Liver (tissue), 9 donors: ENCODE data around the gene LVRN. TPM values are rescaled to one million over a fixed set of nuclear protein-coding genes. Genes with fewer than 3 reads are reported as not detected.

Experiments
- DNase-seq: peaks from one replicate; pipeline ENCODE4 v3.0.0-alpha.2; 2017; ENCODE audit warnings: low spot score
- H3K27ac ChIP-seq, 2 donors: one replicate each; pipeline ENCODE4 v1.7.0; 2013; ENCODE audit warnings: inconsistent platforms in 2 of 2, low read length in 2 of 2, control low read depth in 1 of 2, low read depth in 1 of 2, mild to moderate bottlenecking in 1 of 2
- H3K27me3 ChIP-seq, 4 donors: one replicate each; pipeline versions ENCODE4 v1.6.1 to v1.7.0; 2013; ENCODE audit warnings: low read length in 3 of 4, inconsistent platforms in 1 of 4, mild to moderate bottlenecking in 1 of 4, moderate library complexity in 1 of 4; ENCODE audit not compliant: control insufficient read depth in 4 of 4, insufficient read depth in 4 of 4
- H3K36me3 ChIP-seq, 4 donors: one replicate each; pipeline versions ENCODE4 v1.6.1 to v1.7.0; 2013; ENCODE audit warnings: low read length in 3 of 4, mild to moderate bottlenecking in 3 of 4, low read depth in 1 of 4, moderate library complexity in 1 of 4; ENCODE audit not compliant: control insufficient read depth in 4 of 4, insufficient read depth in 3 of 4
- H3K4me1 ChIP-seq, 4 donors: one replicate each; pipeline versions ENCODE4 v1.6.1 to v1.7.0; 2013; ENCODE audit warnings: low read length in 3 of 4, mild to moderate bottlenecking in 3 of 4, moderate library complexity in 1 of 4; ENCODE audit not compliant: control insufficient read depth in 4 of 4, insufficient read depth in 4 of 4
- H3K4me3 ChIP-seq, 3 donors: one replicate each; pipeline versions ENCODE4 v1.6.1 to v1.7.0; 2013; ENCODE audit warnings: low read length in 3 of 3, control low read depth in 1 of 3, low read depth in 1 of 3, mild to moderate bottlenecking in 1 of 3
- H3K9ac ChIP-seq, 2 donors: one replicate each; pipeline ENCODE4 v1.7.0; 2013; ENCODE audit warnings: low read length in 2 of 2, mild to moderate bottlenecking in 2 of 2, moderate library complexity in 2 of 2, control low read depth in 1 of 2, low read depth in 1 of 2
- H3K9me3 ChIP-seq, 4 donors: one replicate each; pipeline versions ENCODE4 v1.6.1 to v1.7.0; 2013; ENCODE audit warnings: low read length in 3 of 4; ENCODE audit not compliant: control insufficient read depth in 4 of 4
- FOXA1 ChIP-seq: IDR thresholded peaks from 2 replicates; pipeline ENCODE4 v1.6.1; 2016; ENCODE audit warnings: antibody characterized with exemption
- FOXA2 ChIP-seq: IDR thresholded peaks from 2 replicates; pipeline ENCODE4 v1.6.1; 2016; ENCODE audit warnings: antibody characterized with exemption
- GABPA ChIP-seq, 2 donors: IDR thresholded peaks in 1 of 2; conservative IDR thresholded peaks in 1 of 2; 2 replicates each; pipeline ENCODE4 v1.6.1; 2016; ENCODE audit warnings: antibody characterized with exemption in 2 of 2, mild to moderate bottlenecking in 1 of 2, moderate library complexity in 1 of 2
- HNF4A ChIP-seq, 2 donors: conservative IDR thresholded peaks; 2 replicates each; pipeline ENCODE4 v1.6.1; 2016; ENCODE audit warnings: antibody characterized with exemption in 2 of 2, mild to moderate bottlenecking in 2 of 2
- JUND ChIP-seq, 2 donors: IDR thresholded peaks; 2 replicates each; pipeline ENCODE4 v1.6.1; 2016; ENCODE audit warnings: antibody characterized with exemption in 2 of 2
- MAX ChIP-seq: IDR thresholded peaks from 2 replicates; pipeline ENCODE4 v1.6.1; 2016; ENCODE audit warnings: antibody characterized with exemption
- NR2F2 ChIP-seq: IDR thresholded peaks from 2 replicates; pipeline ENCODE4 v1.6.1; 2016; ENCODE audit warnings: antibody characterized with exemption
- RAD21 ChIP-seq, 2 donors: IDR thresholded peaks; 2 replicates each; pipeline ENCODE4 v1.6.1; 2016; ENCODE audit warnings: antibody characterized with exemption in 2 of 2, mild to moderate bottlenecking in 2 of 2
- REST ChIP-seq: IDR thresholded peaks from 2 replicates; pipeline ENCODE4 v1.6.1; 2016; ENCODE audit warnings: antibody characterized with exemption, mild to moderate bottlenecking
- RXRA ChIP-seq, 2 donors: IDR thresholded peaks; 2 replicates each; pipeline ENCODE4 v1.6.1; 2017 to 2018; ENCODE audit warnings: antibody characterized with exemption in 2 of 2, mild to moderate bottlenecking in 1 of 2
- SP1 ChIP-seq: IDR thresholded peaks from 2 replicates; pipeline ENCODE4 v1.6.1; 2018; ENCODE audit warnings: antibody characterized with exemption, mild to moderate bottlenecking
- TAF1 ChIP-seq: conservative IDR thresholded peaks from 2 replicates; pipeline ENCODE4 v1.6.1; 2016; ENCODE audit warnings: antibody characterized with exemption, mild to moderate bottlenecking
- YY1 ChIP-seq: IDR thresholded peaks from 2 replicates; pipeline ENCODE4 v1.6.1; 2016; ENCODE audit warnings: antibody characterized with exemption, mild to moderate bottlenecking
- WGBS: extraction: QIAGEN DNeasy Blood & Tissue Kit; methylation state at CpG from one replicate; pipeline ENCODE4 v1.1.7; 2013; 5-methylcytosine and 5-hydroxymethylcytosine counted together
- polyA plus RNA-seq, 2 donors: library from polyadenylated mRNA; stranded (reverse) in 1 of 2; unstranded in 1 of 2; fragments of 200-250 nt in 1 of 2; fragments of >200 nt in 1 of 2; fragmentation: Nextera tagmentation in 1 of 2; extraction: Ambion mirVana in 1 of 2; gene quantifications; one replicate each; pipeline versions ENCODE4 v1.2.1 to v1.2.3, GENCODE V29; 2013 to 2015
- total RNA-seq, 2 donors: library from RNA; depleted of rRNA; stranded (reverse); fragments of >200 nt; gene quantifications; one replicate each; pipeline ENCODE4 v1.2.3, GENCODE V29; 2014
- TF ChIP-seq, protein P1 (sequence below): fragments of 150-350 bp; IDR thresholded peaks from 2 replicates; pipeline ENCODE4 v1.5.1; 2017; ENCODE audit warnings: improper control_type of control experiment, low read depth, low read length; ENCODE audit not compliant: missing input control
- donor health status: healthy.
- donor health status: healthy.
- donor health status: healthy.
- donor health status: healthy.
- donor health status: healthy.

LVRN gene
- total and polyA plus RNA-seq, 4 donors: 0.05 to 0.17 (median 0.11) TPM; not detected in 1

DNA sequence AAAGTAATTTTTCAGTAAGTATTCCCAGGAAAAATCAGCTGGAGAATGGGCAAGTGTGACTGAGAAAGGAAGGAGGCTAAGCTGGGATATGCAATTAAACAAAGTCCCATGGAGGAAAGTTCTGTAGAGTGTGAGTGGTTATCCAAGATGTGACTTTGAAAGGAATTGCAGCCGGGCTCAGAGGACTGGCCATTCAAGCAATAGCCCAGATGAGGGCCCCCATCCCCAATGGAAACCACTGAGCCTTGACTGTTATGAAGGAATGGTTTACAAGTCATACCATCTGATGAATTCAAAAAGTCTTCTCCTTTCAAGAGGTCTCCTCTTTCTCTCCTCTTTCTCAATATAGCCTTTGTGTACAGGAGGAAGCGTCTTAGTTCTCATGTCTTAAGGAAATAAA, 6.5 kb downstream of the LVRN start:
- Histone ChIP-seq H3K27me3 (no peaks in the 10 kb centered on the region), H3K9ac (no peak overlapping the region), H3K4me1 (no peaks in the 10 kb centered on the region), H3K27ac (no peak overlapping the region), H3K4me3 (no peak overlapping the region), H3K36me3 (no peaks in the 10 kb centered on the region), H3K9me3 (no peaks in the 10 kb centered on the region)
- WGBS: 82% methylated on average over 2 of the region's 2 CpGs
- TF ChIP-seq JUND (IDR thresholded peaks at IDR 0.05) (no peak), FOXA1 (no peak), REST (no peak)
- DNase-seq: no peak

GRCh38 chr5:115977096-115977495, 14.8 kb downstream of the LVRN start:
- H3K4me3 ChIP-seq: no peak overlapping the region
- WGBS: 52% methylated on average over 4 of the region's 4 CpGs
- peaks cover 4 to 7% (median 5%) of the 10 kb centered on the region in 4 donors for H3K9me3 ChIP-seq

DNA sequence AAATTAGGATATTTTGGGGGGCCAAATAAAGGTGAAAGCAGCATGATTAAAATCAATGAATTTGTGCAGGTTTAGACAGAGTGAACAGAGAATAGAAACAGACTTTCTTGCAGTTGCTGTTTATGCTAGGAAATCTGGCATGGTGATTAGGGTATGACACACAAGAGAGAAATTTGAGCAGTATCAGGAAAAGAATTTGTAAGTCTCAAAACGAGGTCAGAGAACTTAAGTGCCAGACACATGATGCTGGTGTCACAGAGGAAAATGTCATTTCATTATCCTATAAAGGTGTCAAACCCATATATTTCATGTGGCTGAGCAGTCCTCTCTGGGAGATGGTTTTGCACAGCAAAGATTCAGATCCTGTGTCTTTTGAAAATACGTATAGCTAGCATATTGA, 15.7 kb downstream of the LVRN start:
- no peak for TF ChIP-seq MAX
- peak in 1 of 2 donors; percentile 10 for TF ChIP-seq RXRA (IDR thresholded peaks at IDR 0.05)
- no peak for TF ChIP-seq TAF1
- TF ChIP-seq, protein P1, sequence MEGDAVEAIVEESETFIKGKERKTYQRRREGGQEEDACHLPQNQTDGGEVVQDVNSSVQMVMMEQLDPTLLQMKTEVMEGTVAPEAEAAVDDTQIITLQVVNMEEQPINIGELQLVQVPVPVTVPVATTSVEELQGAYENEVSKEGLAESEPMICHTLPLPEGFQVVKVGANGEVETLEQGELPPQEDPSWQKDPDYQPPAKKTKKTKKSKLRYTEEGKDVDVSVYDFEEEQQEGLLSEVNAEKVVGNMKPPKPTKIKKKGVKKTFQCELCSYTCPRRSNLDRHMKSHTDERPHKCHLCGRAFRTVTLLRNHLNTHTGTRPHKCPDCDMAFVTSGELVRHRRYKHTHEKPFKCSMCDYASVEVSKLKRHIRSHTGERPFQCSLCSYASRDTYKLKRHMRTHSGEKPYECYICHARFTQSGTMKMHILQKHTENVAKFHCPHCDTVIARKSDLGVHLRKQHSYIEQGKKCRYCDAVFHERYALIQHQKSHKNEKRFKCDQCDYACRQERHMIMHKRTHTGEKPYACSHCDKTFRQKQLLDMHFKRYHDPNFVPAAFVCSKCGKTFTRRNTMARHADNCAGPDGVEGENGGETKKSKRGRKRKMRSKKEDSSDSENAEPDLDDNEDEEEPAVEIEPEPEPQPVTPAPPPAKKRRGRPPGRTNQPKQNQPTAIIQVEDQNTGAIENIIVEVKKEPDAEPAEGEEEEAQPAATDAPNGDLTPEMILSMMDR: no peak
- no peak for TF ChIP-seq GABPA (IDR thresholded peaks at IDR 0.05 in 1 of 2, conservative IDR thresholded peaks at IDR 0.05 in 1 of 2)
- no peak for TF ChIP-seq HNF4A (conservative IDR thresholded peaks at IDR 0.05)
- TF ChIP-seq FOXA1: no peak
- no peak for TF ChIP-seq SP1
- no peak overlapping the region for H3K27ac ChIP-seq
- no peak overlapping the region for H3K9ac ChIP-seq
- no peaks in the 10 kb centered on the region for H3K36me3 ChIP-seq
- DNase-seq: no peak
- H3K27me3 ChIP-seq: no peaks in the 10 kb centered on the region
- 56% methylated on average over 2 of the region's 2 CpGs for WGBS
- no peak overlapping the region for H3K4me3 ChIP-seq
- no peaks in the 10 kb centered on the region for H3K4me1 ChIP-seq
- H3K9me3 ChIP-seq: peaks cover 4 to 7% (median 5%) of the 10 kb centered on the region in 4 donors

More at GRCh38 chr5:115977096-115977495, 14.8 kb downstream of the LVRN start:
- Histone ChIP-seq H3K27me3 (no peaks in the 10 kb centered on the region), H3K36me3 (no peaks in the 10 kb centered on the region), H3K9ac (no peak overlapping the region), H3K27ac (no peak overlapping the region), H3K4me1 (no peaks in the 10 kb centered on the region)
- TF ChIP-seq FOXA2 (no peak), SP1 (no peak), RXRA (IDR thresholded peaks at IDR 0.05) (no peak), NR2F2 (no peak), YY1 (no peak), RAD21 (IDR thresholded peaks at IDR 0.05) (no peak), HNF4A (conservative IDR thresholded peaks at IDR 0.05) (no peak)
- no peak for DNase-seq
